DOHH2 (cell line): ENCODE data around the gene TRIM46.

Source experiments
- H3F3A ChIP-seq: fragments of 200-600 bp; sonication (generic), shearing (Covaris generic); 2 replicates; pipeline ENCODE4 v1.6.0; 2016; ENCODE audit warnings: antibody characterized with exemption, mild to moderate bottlenecking; ENCODE audit not compliant: control insufficient read depth, insufficient read depth
- H3K27ac ChIP-seq: fragments of 200-600 bp; sonication (generic); 2 replicates; pipeline ENCODE4 v1.5.1; 2014; ENCODE audit warnings: low read depth, mild to moderate bottlenecking, low read length, moderate library complexity
- H3K27me3 ChIP-seq: fragments of 200-600 bp; sonication (generic); 2 replicates; pipeline ENCODE4 v1.6.1; 2014; ENCODE audit warnings: mild to moderate bottlenecking, low read length, mixed read lengths; ENCODE audit not compliant: control insufficient read depth
- H3K36me3 ChIP-seq: fragments of 200-600 bp; sonication (generic); 2 replicates; pipeline ENCODE4 v1.6.1; 2014; ENCODE audit warnings: mild to moderate bottlenecking, low read length, moderate library complexity, mixed read lengths; ENCODE audit not compliant: control insufficient read depth
- H3K4me1 ChIP-seq: fragments of 200-600 bp; sonication (generic); 2 replicates; pipeline ENCODE4 v1.6.1; 2014; ENCODE audit warnings: mild to moderate bottlenecking, low read length, mixed read lengths; ENCODE audit not compliant: control insufficient read depth
- H3K4me2 ChIP-seq: fragments of 200-600 bp; sonication (generic); 2 replicates; pipeline ENCODE4 v1.6.0; 2014; ENCODE audit warnings: mild to moderate bottlenecking, low read length, moderate library complexity
- H3K4me3 ChIP-seq: fragments of 200-600 bp; sonication (generic); 2 replicates; pipeline ENCODE4 v1.5.1; 2014; ENCODE audit warnings: mild to moderate bottlenecking, low read length, mixed read lengths
- H3K79me2 ChIP-seq: fragments of 200-600 bp; sonication (generic); 2 replicates; pipeline ENCODE4 v1.6.1; 2014; ENCODE audit warnings: mild to moderate bottlenecking, low read length, mixed read lengths; ENCODE audit not compliant: control insufficient read depth
- H3K9me2 ChIP-seq: fragments of 200-600 bp; sonication (generic); replicated peaks from 2 replicates; pipeline ENCODE4 v1.6.1; 2014; ENCODE audit warnings: mild to moderate bottlenecking, low read length, mixed read lengths; ENCODE audit not compliant: control insufficient read depth
- H3K9me3 ChIP-seq: fragments of 200-600 bp; sonication (generic); 2 replicates; pipeline ENCODE4 v1.6.1; 2014; ENCODE audit warnings: antibody characterized with exemption, low read length, mixed read lengths; ENCODE audit not compliant: control insufficient read depth, insufficient read depth
- H4K20me1 ChIP-seq: fragments of 200-600 bp; sonication (generic); 2 replicates; pipeline ENCODE4 v1.6.0; 2014; ENCODE audit warnings: low read depth, mild to moderate bottlenecking, antibody characterized with exemption, low read length, moderate library complexity; ENCODE audit not compliant: control insufficient read depth, insufficient read depth
- CTCF ChIP-seq: fragments of 200-600 bp; sonication (generic); IDR thresholded peaks from one replicate; pipeline ENCODE4 v1.5.1; 2014; ENCODE audit warnings: antibody characterized with exemption, mild to moderate bottlenecking, low read depth, low read length; ENCODE audit not compliant: poor library complexity, severe bottlenecking
- EZH2phosphoT487 ChIP-seq: fragments of 200-600 bp; sonication (generic); IDR thresholded peaks from 2 replicates; pipeline ENCODE4 v1.6.1; 2017; ENCODE audit warnings: borderline replicate concordance, mild to moderate bottlenecking, antibody characterized with exemption, low read length, moderate library complexity, mixed read lengths

The TRIM46 gene

DNA sequence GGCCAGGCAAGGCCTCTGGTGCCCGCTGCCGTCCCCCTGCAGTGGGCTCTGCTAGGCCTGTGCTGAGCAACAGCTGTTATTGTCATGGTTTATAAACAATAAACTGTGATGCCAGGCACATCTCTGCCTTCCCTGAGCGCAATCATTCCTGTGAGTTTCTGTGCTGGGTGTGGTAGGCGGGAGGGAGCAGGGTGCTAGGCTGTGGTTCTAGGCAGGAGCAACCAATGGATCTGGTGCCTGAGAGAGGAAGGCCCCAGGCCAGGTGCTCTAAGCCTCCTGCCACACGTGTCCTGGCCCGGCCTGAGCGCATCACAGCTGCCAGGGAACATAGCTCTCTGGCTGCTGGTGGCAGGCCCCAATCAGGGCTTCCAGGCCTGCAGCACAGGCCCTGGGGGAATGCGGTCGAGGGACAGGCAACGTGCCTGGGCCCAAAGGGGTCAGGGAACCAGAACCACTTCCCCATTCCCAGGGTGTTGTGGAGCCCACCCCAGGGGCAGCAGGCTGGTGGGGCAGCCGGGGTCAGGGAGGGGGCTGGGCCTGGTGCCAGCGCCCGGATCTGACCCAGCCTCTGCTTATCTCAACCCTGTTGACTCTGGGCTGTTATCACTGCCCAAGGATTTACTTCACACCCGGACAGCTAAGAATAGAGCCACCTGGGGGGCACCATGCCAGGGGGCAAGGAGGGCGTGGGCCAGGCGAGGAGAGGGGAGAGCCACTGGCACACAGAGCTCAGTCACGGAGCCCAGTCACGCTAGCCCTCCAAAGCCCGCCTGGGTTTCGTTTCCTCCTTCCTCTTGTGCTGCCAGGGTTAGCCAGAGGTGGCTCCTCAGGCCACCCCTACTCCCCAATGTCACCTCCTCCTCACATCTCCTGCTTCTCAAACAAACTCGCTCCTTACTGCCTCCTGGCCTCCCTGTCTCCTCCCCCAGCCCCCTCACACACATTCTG is 11.5 kb downstream of the TRIM46 start:
- Histone ChIP-seq H3K4me2 (peak overlapping the region; percentile 60), H4K20me1 (no peaks in the 10 kb centered on the region), H3K9me3 (no peaks in the 10 kb centered on the region), H3K27me3 (no peaks in the 10 kb centered on the region), H3K4me3 (peak overlapping the region; percentile 52), H3K9me2 (no peaks in the 10 kb centered on the region), H3K4me1 (peaks cover 24% of the 10 kb centered on the region), H3K27ac (0 out of 2 replicates have a peak overlapping the region, but pooled peaks have one; percentile 27), H3F3A (no peaks in the 10 kb centered on the region), H3K79me2 (no peaks in the 10 kb centered on the region), H3K36me3 (no peaks in the 10 kb centered on the region)
- TF ChIP-seq EZH2phosphoT487 (no peak), CTCF (peak; percentile 49)

- 0 out of 2 replicates have a peak overlapping the region, but pooled peaks have one; percentile 27 for H3K27ac ChIP-seq
- no peaks in the 10 kb centered on the region for H3K36me3 ChIP-seq
- H3K79me2 ChIP-seq = no peaks in the 10 kb centered on the region
- peak overlapping the region; percentile 60 for H3K4me2 ChIP-seq
- peak overlapping the region; percentile 52; the same call in 1 of the 2 replicates for H3K4me3 ChIP-seq
- H4K20me1 ChIP-seq = no peaks in the 10 kb centered on the region
- no peaks in the 10 kb centered on the region for H3F3A ChIP-seq
- TF ChIP-seq CTCF (no peak), EZH2phosphoT487 (no peak)
- no peaks in the 10 kb centered on the region for H3K27me3 ChIP-seq
- peaks cover 24% of the 10 kb centered on the region for H3K4me1 ChIP-seq
- no peaks in the 10 kb centered on the region for H3K9me3 ChIP-seq
- H3K9me2 ChIP-seq = no peaks in the 10 kb centered on the region
Measured at GRCh38 chr1:155185783-155186066, 12.1 kb downstream of the TRIM46 start.

GRCh38 chr1:155186067-155186793 is 12.6 kb downstream of the TRIM46 start:
- no peak overlapping the region for H3K27ac ChIP-seq
- H3K4me3 ChIP-seq = no peak overlapping the region

More at GRCh38 chr1:155186067-155186793, 12.6 kb downstream of the TRIM46 start:
- Histone ChIP-seq H3K9me3 (no peaks in the 10 kb centered on the region), H3K79me2 (no peaks in the 10 kb centered on the region), H3K27me3 (no peaks in the 10 kb centered on the region), H3K36me3 (no peaks in the 10 kb centered on the region), H4K20me1 (no peaks in the 10 kb centered on the region), H3K4me1 (peaks cover 24% of the 10 kb centered on the region), H3K4me2 (peak overlapping the region; percentile 60; the same call in 1 of the 2 replicates), H3F3A (no peaks in the 10 kb centered on the region), H3K9me2 (no peaks in the 10 kb centered on the region)
- TF ChIP-seq CTCF (no peak), EZH2phosphoT487 (no peak)
